ENCODE measurements around the gene RFX7. TPM values are rescaled to one million over a fixed set of nuclear protein-coding genes. Genes with fewer than 3 reads are reported as not detected.

Gene RFX7
- total and polyA plus RNA-seq, 5 donors from 2014 or later = 4.2 to 41.2 (median 5.2) TPM

GRCh38 chr15:56211960-56212550, 31.6 kb downstream of the RFX7 start:
- Histone ChIP-seq H3K36me3 (ENCODE audit: control insufficient read depth, insufficient read depth, low read length) (peaks cover 15% of the 10 kb centered on the region), H3K4me1 (ENCODE audit: control insufficient read depth, insufficient read depth, low read length, poor library complexity, severe bottlenecking) (peaks cover 19% of the 10 kb centered on the region), H3K27ac (ENCODE audit: insufficient read depth, low read length, poor library complexity, severe bottlenecking) (no peak overlapping the region), H3K27me3 (ENCODE audit: control insufficient read depth, insufficient read depth, low read length) (no peaks in the 10 kb centered on the region), H3K9me3 (ENCODE audit: control insufficient read depth in 2 of 2, low read length in 2 of 2) (peaks cover 6 to 21% of the 10 kb centered on the region in 2 experiments), H3K4me3 (ENCODE audit: low read depth, low read length) (no peak overlapping the region)
- no peak for DNase-seq
- Mint-ChIP-seq H3K36me3 (peaks cover 33% of the 10 kb centered on the region), H3K4me1 (peaks cover 39 to 57% (median 49%) of the 10 kb centered on the region in 4 donors), H3K27ac (peak overlapping the region in 1 of 3 donors; percentile 10), H3K4me3 (no peak overlapping the region), H3K27me3 (no peaks in the 10 kb centered on the region), H3K9me3 (peaks cover 7 to 26% (median 12%) of the 10 kb centered on the region in 7 donors)
- ATAC-seq (ENCODE audit: low read depth in 2 of 2) = no peak

GRCh38 chr15:56211064-56211463, 32.6 kb downstream of the RFX7 start:
- Histone ChIP-seq H3K27me3 (ENCODE audit: control insufficient read depth, insufficient read depth, low read length) (no peaks in the 10 kb centered on the region), H3K36me3 (ENCODE audit: control insufficient read depth, insufficient read depth, low read length) (peaks cover 13% of the 10 kb centered on the region), H3K27ac (ENCODE audit: insufficient read depth, low read length, poor library complexity, severe bottlenecking) (no peak overlapping the region), H3K9me3 (ENCODE audit: control insufficient read depth in 2 of 2, low read length in 2 of 2) (peaks cover 6 to 21% of the 10 kb centered on the region in 2 experiments), H3K4me3 (ENCODE audit: low read depth, low read length) (no peak overlapping the region), H3K4me1 (ENCODE audit: control insufficient read depth, insufficient read depth, low read length, poor library complexity, severe bottlenecking) (peaks cover 19% of the 10 kb centered on the region)
- Mint-ChIP-seq H3K4me3 (peak overlapping the region in 1 of 4 donors; percentile 2), H3K9me3 (peaks cover 7 to 26% (median 12%) of the 10 kb centered on the region in 7 donors), H3K27ac (no peak overlapping the region), H3K4me1 (peaks cover 41 to 65% (median 57%) of the 10 kb centered on the region in 4 donors), H3K27me3 (no peaks in the 10 kb centered on the region), H3K36me3 (peaks cover 31% of the 10 kb centered on the region)
- ATAC-seq (ENCODE audit: low read depth in 2 of 2) = no peak
- DNase-seq = no peak

- Mint-ChIP-seq H3K27me3 (no peaks in the 10 kb centered on the region), H3K36me3 (peaks cover 29% of the 10 kb centered on the region), H3K9me3 (peaks cover 7 to 23% (median 12%) of the 10 kb centered on the region in 7 donors), H3K4me3 (peak overlapping the region; percentile 43 to 86 (median 55)), H3K27ac (peak overlapping the region; percentile 54 to 94 (median 56)), H3K4me1 (peaks cover 54 to 80% (median 74%) of the 10 kb centered on the region in 4 donors)
- peaks cover 19% of the 10 kb centered on the region for H3K4me1 ChIP-seq (ENCODE audit: control insufficient read depth, insufficient read depth, low read length, poor library complexity, severe bottlenecking)
- ATAC-seq (ENCODE audit: low read depth in 2 of 2) (no peak), DNase-seq (no peak)
- no peaks in the 10 kb centered on the region for H3K27me3 ChIP-seq (ENCODE audit: control insufficient read depth, insufficient read depth, low read length)
- peak overlapping the region; percentile 20 for H3K27ac ChIP-seq (ENCODE audit: insufficient read depth, low read length, poor library complexity, severe bottlenecking)
- H3K36me3 ChIP-seq (ENCODE audit: control insufficient read depth, insufficient read depth, low read length) = peaks cover 13% of the 10 kb centered on the region
- H3K4me3 ChIP-seq (ENCODE audit: low read depth, low read length) = peak overlapping the region; percentile 60
- peaks cover 6 to 21% of the 10 kb centered on the region in 2 experiments for H3K9me3 ChIP-seq (ENCODE audit: control insufficient read depth in 2 of 2, low read length in 2 of 2)
These were observed 35.0 kb downstream of the RFX7 start for GRCh38 chr15:56208641-56209155.

GRCh38 chr15:56208185-56208584, 35.5 kb downstream of the RFX7 start:
- peaks cover 54 to 83% (median 73%) of the 10 kb centered on the region in 4 donors for H3K4me1 Mint-ChIP-seq
- Histone ChIP-seq H3K27me3 (ENCODE audit: control insufficient read depth, insufficient read depth, low read length) (no peaks in the 10 kb centered on the region), H3K4me1 (ENCODE audit: control insufficient read depth, insufficient read depth, low read length, poor library complexity, severe bottlenecking) (peaks cover 19% of the 10 kb centered on the region), H3K9me3 (ENCODE audit: control insufficient read depth in 2 of 2, low read length in 2 of 2) (peaks cover 6 to 18% of the 10 kb centered on the region in 2 experiments), H3K27ac (ENCODE audit: insufficient read depth, low read length, poor library complexity, severe bottlenecking) (no peak overlapping the region), H3K4me3 (ENCODE audit: low read depth, low read length) (peak overlapping the region; percentile 60), H3K36me3 (ENCODE audit: control insufficient read depth, insufficient read depth, low read length) (peaks cover 13% of the 10 kb centered on the region)
- ATAC-seq (ENCODE audit: low read depth in 2 of 2) (no peak), DNase-seq (no peak)
- no peaks in the 10 kb centered on the region for H3K27me3 Mint-ChIP-seq
- H3K36me3 Mint-ChIP-seq = peaks cover 29% of the 10 kb centered on the region
- peak overlapping the region; percentile 47 to 70 (median 55) for H3K4me3 Mint-ChIP-seq
- H3K9me3 Mint-ChIP-seq = peaks cover 4 to 19% (median 9%) of the 10 kb centered on the region in 7 donors
- H3K27ac Mint-ChIP-seq = peak overlapping the region; percentile 54 to 78 (median 56)

- H3K4me3 ChIP-seq (ENCODE audit: low read depth, low read length) = peak overlapping the region; percentile 60
- ATAC-seq (ENCODE audit: low read depth in 2 of 2) = peak in 1 of 2 donors; percentile 20
These were observed 36.0 kb downstream of the RFX7 start for GRCh38 chr15:56207711-56208110.

GRCh38 chr15:56207092-56207491, 36.6 kb downstream of the RFX7 start:
- H3K27ac Mint-ChIP-seq = peak overlapping the region in 1 of 3 donors; percentile 54
- DNase-seq = peak in 1 of 3 donors; percentile 39
- ATAC-seq (ENCODE audit: low read depth in 2 of 2) = peak; percentile 69 to 70
- H3K4me1 Mint-ChIP-seq = peaks cover 60 to 90% (median 79%) of the 10 kb centered on the region in 4 donors
- H3K36me3 ChIP-seq (ENCODE audit: control insufficient read depth, insufficient read depth, low read length) = peaks cover 14% of the 10 kb centered on the region
- no peaks in the 10 kb centered on the region for H3K27me3 Mint-ChIP-seq
- H3K36me3 Mint-ChIP-seq = peaks cover 29% of the 10 kb centered on the region
- peak overlapping the region; percentile 48 for H3K27ac ChIP-seq (ENCODE audit: insufficient read depth, low read length, poor library complexity, severe bottlenecking)
- H3K4me3 Mint-ChIP-seq = peak overlapping the region in 2 of 4 donors; percentile 47 to 84
- peaks cover 19% of the 10 kb centered on the region for H3K4me1 ChIP-seq (ENCODE audit: control insufficient read depth, insufficient read depth, low read length, poor library complexity, severe bottlenecking)
- peaks cover 3 to 15% (median 7%) of the 10 kb centered on the region in 7 donors for H3K9me3 Mint-ChIP-seq
- H3K4me3 ChIP-seq (ENCODE audit: low read depth, low read length) = peak overlapping the region; percentile 60
- no peaks in the 10 kb centered on the region for H3K27me3 ChIP-seq (ENCODE audit: control insufficient read depth, insufficient read depth, low read length)
- peaks cover 6 to 9% of the 10 kb centered on the region in 2 experiments for H3K9me3 ChIP-seq (ENCODE audit: control insufficient read depth in 2 of 2, low read length in 2 of 2)

More at GRCh38 chr15:56207711-56208110, 36.0 kb downstream of the RFX7 start:
- H3K36me3 Mint-ChIP-seq = peaks cover 32% of the 10 kb centered on the region
- H3K27me3 Mint-ChIP-seq = no peaks in the 10 kb centered on the region
- peak overlapping the region in 2 of 3 donors; percentile 54 to 78 for H3K27ac Mint-ChIP-seq
- H3K9me3 ChIP-seq (ENCODE audit: control insufficient read depth in 2 of 2, low read length in 2 of 2) = peaks cover 6 to 14% of the 10 kb centered on the region in 2 experiments
- peaks cover 19% of the 10 kb centered on the region for H3K4me1 ChIP-seq (ENCODE audit: control insufficient read depth, insufficient read depth, low read length, poor library complexity, severe bottlenecking)
- H3K9me3 Mint-ChIP-seq = peaks cover 4 to 17% (median 8%) of the 10 kb centered on the region in 7 donors
- peak overlapping the region; percentile 48 for H3K27ac ChIP-seq (ENCODE audit: insufficient read depth, low read length, poor library complexity, severe bottlenecking)
- no peak for DNase-seq
- peaks cover 15% of the 10 kb centered on the region for H3K36me3 ChIP-seq (ENCODE audit: control insufficient read depth, insufficient read depth, low read length)
- H3K4me1 Mint-ChIP-seq = peaks cover 58 to 88% (median 76%) of the 10 kb centered on the region in 4 donors
- peak overlapping the region; percentile 33 to 70 (median 52) for H3K4me3 Mint-ChIP-seq
- H3K27me3 ChIP-seq (ENCODE audit: control insufficient read depth, insufficient read depth, low read length) = no peaks in the 10 kb centered on the region

GRCh38 chr15:56205061-56205876, 38.4 kb downstream of the RFX7 start:
- Mint-ChIP-seq H3K4me1 (peaks cover 48 to 84% (median 72%) of the 10 kb centered on the region in 4 donors), H3K27ac (no peak overlapping the region), H3K9me3 (peaks cover 0 to 2% (median 0%) of the 10 kb centered on the region in 7 donors), H3K4me3 (no peak overlapping the region), H3K36me3 (peaks cover 10% of the 10 kb centered on the region), H3K27me3 (no peaks in the 10 kb centered on the region)
- H3K4me3 ChIP-seq (ENCODE audit: low read depth, low read length) = no peak overlapping the region
- H3K27ac ChIP-seq (ENCODE audit: insufficient read depth, low read length, poor library complexity, severe bottlenecking) = no peak overlapping the region
- ATAC-seq (ENCODE audit: low read depth in 2 of 2) (no peak), DNase-seq (no peak)
- peaks cover 5% of the 10 kb centered on the region for H3K36me3 ChIP-seq (ENCODE audit: control insufficient read depth, insufficient read depth, low read length)
- no peaks in the 10 kb centered on the region for H3K9me3 ChIP-seq (ENCODE audit: control insufficient read depth in 2 of 2, low read length in 2 of 2)
- peaks cover 24% of the 10 kb centered on the region for H3K4me1 ChIP-seq (ENCODE audit: control insufficient read depth, insufficient read depth, low read length, poor library complexity, severe bottlenecking)
- no peaks in the 10 kb centered on the region for H3K27me3 ChIP-seq (ENCODE audit: control insufficient read depth, insufficient read depth, low read length)

All from CD4-positive, CD25-positive, alpha-beta regulatory T cell (primary cell).